NCI-H345 treated with DMSO at 0.1 percent for 48 hours (cell line): ENCODE measurements around the gene LTBP1.
"Not testable (repeated sequence)": the region's sequence is repeated elsewhere in the genome, so short reads cannot be mapped to it uniquely, and the experiment has no call there.

Experiments used
- DNase-seq: peaks from one replicate; lab custom pipeline; 2025; ENCODE audit not compliant: unreplicated experiment; lab: John Stamatoyannopoulos, UW

LTBP1 gene

DNA sequence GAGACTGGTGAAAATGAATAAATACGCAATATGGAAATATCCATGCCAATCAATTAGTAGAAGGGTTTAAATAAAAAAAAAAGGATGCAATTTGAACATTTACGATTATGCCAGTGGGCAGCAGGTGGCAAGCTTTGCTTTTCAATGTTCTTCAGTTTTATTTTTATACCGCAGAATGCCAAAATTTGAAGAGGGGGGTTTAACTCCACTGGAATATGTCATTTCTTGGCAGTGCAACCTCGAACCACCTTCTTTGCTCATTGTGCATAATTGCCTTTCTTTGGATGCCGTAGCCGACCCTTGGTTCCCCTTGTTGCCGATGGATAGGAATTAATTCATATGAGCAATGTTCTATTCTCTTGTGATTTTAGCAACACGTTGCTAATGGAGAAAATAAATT, 88.0 kb downstream of the LTBP1 start:
- no peak for DNase-seq

DNA sequence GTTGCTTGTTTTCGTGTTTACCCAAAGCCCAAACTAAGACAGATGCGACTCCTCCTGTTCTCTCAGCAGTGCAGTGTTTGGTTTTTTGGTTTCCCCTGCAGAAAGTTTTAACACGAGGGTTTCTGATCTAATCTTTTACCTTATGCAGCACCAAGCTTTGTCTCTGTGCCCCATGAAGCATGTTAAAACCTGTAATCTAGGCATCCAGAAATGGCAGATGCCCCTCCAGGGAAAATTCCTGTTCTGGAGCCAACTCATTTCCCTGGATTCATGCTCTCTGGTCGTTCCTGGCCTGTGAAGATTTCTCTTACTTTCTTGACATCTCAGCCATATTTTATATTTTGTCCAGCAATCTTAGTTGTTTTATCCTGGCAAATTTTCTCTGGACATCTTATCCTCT, 91.5 kb downstream of the LTBP1 start:
- no peak for DNase-seq

DNA sequence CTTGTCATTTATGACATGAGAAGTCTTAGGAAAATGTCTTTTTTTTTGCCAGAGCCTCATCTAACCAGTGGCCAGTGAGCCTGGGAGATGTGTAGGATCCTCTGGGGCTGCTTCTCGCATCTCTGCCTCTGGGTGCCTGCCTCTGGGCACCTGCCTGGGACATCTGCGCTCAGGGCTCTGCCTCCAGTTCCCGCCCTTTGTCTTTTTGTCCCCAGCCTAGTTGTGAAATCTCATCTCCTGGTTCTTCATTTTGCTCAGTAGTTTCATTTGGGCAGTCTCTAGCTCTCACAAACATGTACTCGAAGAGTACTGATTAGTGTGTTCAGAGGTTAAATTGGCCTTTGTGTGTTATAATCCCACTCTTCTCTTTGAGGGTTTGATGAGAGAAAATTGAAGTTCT, 92.0 kb downstream of the LTBP1 start:
- no peak for DNase-seq

DNA sequence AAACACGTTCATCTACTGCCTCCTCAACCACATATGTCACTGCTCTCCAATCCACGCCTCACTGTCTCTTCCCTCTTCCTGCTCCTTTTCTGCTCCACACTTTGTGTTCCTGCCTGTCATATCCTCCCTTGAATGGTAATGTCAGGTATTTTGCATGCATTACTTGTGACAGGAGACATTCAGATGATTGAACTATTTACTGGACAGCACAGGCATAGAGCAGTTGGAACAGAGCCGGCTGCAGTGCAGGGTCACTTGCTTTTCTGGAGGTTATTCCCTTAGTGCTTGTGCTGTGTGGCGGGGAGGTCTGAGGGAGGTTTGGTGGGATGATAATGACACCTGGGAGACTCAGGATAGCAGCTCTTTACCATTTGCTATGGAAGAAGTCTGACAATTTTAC, 93.8 kb downstream of the LTBP1 start:
- DNase-seq = no peak

DNA sequence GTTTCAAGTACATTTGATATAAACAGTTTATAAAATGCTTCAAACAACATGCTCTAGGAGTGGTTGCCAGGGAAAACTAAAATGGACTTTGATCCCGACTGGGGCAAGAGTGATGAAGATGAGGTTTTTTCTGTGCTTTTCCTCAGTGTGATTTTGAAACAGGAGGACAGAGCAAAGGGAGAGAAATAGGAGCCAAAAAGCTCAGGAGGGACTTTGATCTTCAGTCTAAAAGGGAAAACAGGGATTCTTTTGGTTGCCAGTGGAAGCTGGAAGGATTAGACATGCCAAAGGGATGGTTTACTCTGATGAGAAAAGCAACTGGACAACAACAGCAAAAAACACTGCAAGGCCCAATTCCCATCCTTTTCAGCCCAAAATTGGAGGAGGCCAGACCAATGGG, 95.5 kb downstream of the LTBP1 start:
- DNase-seq = no peak

DNA sequence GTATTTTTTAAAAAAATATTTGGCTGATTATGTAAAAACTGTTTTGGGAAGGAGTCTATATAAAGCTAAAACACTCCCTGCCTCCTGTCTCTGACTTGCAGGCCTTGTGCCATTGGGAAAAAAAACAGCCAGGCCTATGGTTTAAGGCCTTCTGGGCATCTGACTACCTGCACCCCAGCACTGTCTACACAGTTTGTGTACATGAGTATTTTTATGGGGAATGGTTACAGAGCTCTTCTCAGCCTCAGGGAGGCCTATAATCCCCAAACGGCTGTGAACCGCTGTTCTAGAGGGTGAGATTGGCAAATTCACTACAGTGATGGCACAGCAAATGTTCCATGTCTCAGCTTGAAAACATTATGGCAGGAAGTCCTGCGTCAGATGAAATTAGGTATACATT, 96.1 kb downstream of the LTBP1 start:
- DNase-seq = no peak

DNA sequence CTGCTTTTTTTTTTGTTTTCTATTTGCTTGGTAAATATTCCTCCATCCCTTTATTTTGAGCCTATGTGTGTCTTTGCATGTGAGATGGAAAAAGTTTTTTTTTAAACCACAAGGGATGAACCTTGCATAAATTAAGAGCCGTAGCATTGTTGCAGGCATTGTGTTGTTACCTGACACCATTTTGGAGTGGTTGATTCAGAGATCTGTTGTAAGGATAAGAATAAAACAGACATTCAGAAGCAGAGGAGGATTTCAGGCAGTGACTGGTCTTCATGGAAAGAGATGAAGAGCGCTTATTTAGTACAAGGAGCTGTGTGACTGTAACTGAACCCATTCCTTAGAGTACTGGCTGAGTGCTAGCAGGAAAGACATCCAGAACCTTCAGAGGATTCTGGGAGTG, 101.2 kb downstream of the LTBP1 start:
- peak; percentile 9 for DNase-seq

DNA sequence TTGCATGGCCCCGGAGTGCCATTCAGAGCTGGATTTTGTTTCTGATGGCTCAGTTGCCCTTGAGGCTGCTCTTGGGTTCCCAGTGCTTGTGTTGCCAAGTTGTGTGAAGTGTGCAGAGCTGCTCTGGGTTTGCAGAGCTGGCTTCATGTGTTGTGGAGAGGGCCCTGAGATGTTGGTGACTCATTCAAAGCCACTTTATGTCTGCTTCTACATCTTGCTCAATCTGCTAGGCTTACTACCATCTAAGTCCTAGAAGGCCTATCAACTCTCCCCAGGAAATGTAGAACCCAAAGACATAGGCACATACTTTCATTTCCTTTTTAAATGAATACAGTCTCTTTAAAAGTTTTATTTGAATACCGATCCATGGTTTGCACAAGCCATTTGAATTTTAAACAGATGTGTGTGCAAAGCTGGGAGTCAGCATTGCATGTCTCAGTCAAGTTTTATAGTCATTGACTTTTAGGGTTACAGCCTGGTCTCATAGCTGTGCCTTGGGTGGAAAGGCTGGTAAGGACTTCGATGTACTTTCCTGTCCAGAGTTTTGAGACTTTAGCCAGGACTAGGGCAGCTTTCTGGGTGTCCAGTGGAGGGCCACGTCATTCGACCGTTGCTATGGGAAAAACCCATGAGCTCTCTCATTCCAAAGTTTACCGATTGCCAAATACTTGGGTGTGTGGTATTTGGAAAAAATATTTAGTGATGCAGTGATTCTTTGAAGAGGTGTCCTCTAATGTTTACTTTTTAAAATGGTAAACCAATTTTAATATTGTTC, 105.0 kb downstream of the LTBP1 start:
- no peak for DNase-seq

DNA sequence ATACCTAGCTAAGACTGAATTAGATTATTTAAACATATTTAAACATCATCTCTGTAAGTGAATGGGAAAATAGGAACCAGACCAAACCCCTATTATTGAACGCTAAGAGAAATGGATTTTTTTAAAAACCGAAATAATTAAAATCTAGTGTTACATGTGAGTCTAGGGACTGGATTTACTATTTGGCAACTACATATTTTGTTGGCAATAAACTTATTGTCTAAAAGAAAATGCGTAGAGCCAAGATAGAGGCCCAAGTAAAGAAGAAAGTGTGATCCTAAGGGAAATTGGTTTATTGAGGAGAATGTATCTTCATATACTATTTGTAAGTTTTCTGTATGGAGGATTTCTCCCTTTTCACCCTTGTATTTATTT, 105.6 kb downstream of the LTBP1 start:
- DNase-seq = no peak

DNA sequence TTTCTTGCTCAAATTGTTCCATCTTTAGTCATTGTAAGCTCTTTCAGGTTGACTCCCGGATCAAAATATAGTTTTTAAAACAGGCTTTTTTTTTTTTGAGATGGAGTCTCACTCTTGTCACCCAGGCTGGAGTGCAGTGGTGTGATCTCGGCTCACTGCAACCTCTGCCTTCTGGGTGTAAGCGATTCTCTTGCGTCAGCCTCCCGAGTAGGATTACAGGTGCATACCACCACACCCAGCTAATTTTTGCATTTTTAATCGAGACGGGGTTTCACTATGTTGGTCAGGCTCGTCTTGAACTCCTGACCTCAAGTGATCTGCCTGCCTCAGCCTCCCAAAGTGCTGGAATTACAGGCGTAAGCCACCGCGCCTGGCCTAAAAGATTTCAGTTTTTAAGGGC, 106.0 kb downstream of the LTBP1 start:
- DNase-seq = not testable (repeated sequence)

DNA sequence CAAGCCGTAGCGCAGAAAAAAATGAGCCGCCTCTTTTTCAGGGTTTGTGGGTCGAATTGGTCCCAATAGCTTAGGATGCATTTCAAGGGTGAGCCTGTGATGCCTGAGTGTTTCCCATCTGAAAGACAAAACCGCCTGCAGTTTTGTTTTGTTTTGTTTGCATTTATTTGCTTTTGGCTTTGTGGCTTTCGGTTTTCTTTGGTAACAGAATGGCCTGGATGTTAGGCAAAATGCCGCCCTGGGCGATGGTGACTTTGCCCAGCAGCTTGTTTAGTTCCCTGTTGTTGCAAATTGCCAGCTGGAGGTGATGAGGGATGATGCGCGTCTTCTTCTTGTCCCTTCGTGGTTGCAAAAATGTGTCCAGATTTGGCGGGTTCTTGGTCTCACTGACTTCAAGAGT, 109.4 kb downstream of the LTBP1 start:
- DNase-seq = no peak

DNA sequence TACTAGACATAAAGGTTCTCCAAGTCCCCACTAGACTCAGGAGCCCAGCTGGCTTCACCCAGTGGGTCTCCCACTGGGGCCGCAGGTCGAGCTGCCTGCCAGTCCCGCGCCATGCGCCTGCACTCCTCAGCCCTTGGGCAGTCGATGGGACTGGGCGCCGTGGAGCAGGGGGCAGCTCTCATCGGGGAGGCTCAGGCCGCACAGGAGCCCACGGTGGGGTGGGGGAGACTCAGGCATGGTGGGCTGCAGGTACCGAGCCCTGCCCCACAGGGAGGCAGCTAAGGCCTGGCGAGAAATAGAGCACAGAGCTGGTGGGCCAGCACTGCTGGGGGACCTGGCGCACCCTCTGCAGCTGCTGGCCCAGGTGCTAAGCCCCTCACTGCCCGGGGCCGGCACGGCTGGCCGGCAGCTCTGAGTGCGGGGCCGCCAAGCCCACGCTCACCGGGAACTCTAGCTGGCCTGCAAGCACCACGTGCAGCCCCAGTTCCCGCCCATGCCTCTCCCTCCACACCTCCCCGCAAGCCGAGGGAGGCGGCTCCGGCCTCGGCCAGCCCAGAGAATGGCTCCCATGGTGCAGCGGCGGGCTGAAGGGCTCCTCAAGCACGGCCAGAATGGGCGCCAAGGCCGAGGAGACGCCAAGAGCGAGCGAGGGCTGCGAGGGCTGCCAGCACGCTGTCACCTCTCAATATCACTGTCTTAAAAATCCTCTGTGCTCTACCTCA, 110.7 kb downstream of the LTBP1 start:
- DNase-seq = not testable (repeated sequence)

DNA sequence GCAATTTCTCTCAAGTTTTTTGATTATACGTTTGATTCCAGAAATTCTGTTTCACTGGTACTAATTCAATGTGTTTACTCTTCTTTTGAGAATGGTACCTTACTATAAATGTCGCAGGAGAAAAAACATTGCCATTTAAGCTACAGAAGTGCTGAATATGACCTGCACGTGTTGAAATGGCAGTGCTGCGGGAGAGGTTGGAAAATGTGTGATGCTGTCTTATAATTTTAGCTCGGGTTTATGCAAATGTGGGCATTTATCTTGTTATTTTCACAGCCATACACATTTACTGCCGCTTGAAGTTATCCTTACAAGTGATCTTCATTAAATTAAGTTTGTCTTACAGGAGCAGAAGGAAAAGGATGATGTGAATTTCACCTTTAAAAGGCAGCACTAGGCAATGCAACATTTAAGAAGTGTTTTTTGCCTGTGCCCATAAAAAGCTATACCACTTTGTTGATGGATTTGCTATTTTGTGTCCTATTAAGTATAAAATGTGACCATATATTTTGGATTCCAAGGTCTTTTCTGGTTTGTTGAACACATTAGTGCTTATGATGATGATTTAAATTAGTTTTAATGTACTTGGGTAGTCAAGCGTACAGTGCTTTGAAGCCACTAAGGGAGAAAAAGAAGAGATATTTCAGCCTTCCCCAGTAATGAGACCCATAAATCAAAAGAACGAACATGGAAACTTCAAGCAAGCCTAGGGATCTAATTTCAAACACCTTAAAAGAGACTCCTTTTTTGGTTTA, 112.1 kb downstream of the LTBP1 start:
- DNase-seq = no peak

DNA sequence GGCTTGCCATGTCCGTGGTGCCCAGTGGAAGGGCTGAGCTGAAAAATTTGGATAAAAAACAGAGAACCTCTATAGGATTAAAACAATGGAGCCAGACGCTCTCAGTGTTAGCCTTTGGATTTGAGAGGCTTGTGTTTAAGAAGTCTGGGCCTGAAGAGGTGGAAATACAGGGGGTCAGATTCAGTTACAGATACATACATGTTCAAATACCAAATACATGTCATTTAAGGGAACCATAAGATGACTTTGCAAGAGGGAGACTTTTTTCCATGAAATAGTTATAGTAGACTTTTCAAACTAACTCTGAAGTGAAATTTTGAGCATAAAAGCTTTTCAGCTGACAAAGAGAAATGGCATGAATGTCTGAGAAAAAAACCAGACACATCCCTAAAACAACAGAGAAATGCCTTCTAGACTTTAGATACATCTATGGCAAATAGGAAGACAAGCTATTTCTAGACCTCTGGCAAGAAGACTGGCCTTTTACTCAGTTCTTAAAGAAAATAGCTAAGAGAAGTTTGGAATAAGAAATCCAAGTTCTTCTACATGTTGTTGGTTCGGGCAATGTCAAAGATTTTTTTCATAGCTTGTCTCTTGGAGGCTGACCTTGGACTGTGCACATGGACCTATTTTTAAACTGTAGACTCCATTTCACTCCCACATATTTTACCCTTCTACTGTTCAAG, 112.9 kb downstream of the LTBP1 start:
- no peak for DNase-seq

DNA sequence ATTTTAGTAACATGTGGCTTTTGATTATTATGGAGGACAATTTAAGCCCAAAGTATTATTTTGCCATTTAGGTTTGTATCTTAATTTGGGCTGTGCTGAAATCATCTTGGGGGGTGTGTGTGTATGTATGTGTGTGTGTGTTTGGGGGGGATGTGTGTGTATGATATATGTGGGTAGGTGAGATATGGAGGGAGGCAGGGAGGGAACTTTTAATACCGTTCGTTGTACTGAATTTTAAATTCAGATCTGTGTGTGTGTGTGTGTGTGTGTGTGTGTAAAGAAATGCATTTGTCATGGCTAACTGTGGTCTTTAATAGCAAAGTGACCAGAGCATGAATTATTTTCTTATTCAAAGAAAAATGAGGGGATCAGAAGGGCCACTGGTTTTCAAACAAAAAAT, 113.7 kb downstream of the LTBP1 start:
- DNase-seq = no peak

DNA sequence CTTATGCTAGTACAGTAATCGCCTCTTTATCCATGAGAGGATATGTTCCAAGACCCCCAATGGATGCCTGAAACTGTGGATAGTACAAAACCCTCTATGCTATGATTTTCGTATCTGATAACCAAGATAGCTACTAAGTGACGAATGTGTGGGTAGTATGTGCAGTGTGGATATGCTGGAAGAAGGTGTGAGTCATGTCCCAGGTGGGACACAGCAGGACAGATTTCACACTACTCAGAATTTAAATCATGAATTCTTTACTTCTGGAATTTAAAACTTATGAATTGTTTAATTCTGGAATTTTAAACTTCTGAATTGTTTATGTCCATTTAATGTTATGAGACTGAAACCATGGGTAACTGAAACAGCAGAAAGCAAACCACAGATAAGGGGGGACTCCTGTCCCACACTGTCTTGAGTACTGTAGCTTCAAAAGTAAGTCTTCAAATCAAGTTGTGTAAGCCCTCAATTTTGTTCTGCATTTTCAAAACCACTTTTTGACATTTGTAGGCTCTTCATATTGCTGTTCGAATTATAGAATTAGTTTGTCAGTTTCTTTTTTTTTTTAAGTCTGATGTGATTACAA, 116.0 kb downstream of the LTBP1 start:
- DNase-seq = no peak

DNA sequence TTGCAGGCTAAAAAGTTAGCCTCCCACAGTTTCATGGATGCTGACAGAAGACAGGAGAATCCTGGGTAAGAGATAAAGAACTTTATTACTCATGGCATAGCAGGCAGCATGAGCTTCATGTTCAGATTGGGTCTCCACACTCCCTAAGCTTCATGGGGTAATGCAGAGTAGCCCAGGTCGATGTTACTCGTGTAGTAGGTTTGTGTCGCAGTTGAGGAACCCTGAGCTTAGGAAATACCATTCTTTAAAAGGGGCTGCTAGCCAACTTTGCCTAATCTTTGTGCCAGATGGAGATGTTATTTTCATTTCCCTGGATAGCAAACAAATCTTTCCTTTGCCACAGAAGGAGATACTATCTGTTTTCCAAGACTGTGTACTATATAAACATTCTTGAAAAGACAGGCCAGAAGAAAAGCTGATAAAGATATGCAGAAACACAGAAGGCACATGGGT, 117.6 kb downstream of the LTBP1 start:
- DNase-seq = no peak

DNA sequence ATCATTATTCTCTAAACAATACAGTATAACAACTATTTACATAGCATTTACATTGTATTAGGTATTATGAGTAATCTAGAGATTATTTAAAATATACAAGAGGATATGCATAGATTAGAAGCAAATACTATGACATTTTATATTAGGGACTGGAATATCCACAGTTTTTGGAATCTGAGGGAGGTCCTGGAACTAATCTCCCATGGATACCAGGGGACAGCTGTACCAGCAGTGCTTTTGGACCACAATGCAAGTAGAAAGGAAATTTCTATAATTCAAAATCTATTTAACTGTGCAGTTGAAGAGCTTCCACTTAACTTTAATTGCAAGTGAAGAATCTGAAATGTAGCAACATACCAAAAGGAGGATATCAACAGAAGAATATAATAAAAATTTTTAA, 120.8 kb downstream of the LTBP1 start:
- DNase-seq = no peak

DNA sequence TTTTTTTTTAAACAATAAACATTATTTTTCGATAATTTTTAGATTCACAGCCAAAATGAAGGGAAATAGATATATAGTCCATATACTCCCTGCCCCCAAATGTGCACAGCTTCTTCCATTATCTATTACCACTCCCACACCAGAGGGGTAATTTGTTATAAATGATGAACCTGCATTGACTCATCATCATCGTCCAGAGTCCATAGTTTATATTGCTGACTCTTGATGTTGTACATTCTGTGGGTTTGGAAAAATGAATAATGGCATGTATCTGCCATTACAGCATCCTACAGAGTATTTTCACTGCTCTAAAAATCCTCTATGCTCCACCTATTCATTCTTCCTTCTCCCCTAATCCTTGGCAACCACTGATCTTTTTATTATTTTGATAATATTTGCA, 121.5 kb downstream of the LTBP1 start:
- no peak for DNase-seq

DNA sequence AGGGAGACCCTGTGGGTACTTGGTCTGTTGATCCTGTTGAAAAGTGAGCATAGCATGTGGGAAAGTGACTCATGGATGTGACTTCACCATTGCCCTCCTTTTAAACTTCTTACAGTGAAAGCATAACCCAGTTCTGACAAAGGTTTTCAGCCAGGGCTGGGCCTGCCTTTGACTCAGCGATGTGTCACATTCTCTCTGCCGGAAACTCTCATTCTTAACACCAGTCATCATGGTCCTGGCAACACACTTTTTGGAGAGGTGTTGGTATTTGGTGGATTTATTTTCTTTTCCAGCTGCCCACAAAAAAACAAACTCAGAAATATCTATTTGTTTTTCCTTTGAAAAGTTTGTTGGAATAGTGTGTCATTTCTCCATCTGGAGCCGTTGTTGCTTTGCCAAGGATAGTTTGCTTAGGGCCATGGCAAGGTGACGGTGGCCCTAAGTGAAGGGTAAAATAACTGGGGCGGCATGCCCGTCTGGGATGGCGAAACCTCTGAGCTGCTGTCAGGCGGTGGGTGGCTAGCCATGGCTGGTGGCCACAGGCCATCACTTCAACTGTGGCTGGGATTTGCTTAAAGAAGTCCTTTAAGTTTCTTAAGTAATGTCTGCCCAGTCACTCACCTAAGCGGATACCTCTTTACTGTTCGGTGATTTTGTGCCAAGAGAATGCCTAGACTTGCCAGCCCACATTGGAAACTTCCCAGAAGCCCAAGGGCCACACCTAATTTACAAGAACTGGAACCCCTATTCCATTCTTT, 123.3 kb downstream of the LTBP1 start:
- DNase-seq = no peak
